AG10803 (cell line): ENCODE data around the gene FILIP1L.

Experiments used
- DNase-seq: peaks from one replicate; pipeline ENCODE4 v3.0.0; 2010; ENCODE audit warnings: low read depth
- H3K4me3 ChIP-seq: 2 replicates; pipeline ENCODE4 v1.5.1; 2011; ENCODE audit warnings: mild to moderate bottlenecking, low read length, control low read depth
- CTCF ChIP-seq: conservative IDR thresholded peaks from 2 replicates; pipeline ENCODE4 v1.5.1; 2011; ENCODE audit warnings: mild to moderate bottlenecking, low read length, control low read depth, inconsistent platforms

Gene FILIP1L

GRCh38 chr3:99940350-99940749 lies 174.0 kb downstream of the FILIP1L start:
- no peak for TF ChIP-seq CTCF
- no peak for DNase-seq
- H3K4me3 ChIP-seq, result no peak overlapping the region

- no peak overlapping the region for H3K4me3 ChIP-seq
- DNase-seq, result no peak
- no peak for TF ChIP-seq CTCF
These were observed 174.4 kb downstream of the FILIP1L start for GRCh38 chr3:99939876-99940275.

- TF ChIP-seq CTCF, result no peak
- no peak for DNase-seq
- no peak overlapping the region for H3K4me3 ChIP-seq
These were observed 175.9 kb downstream of the FILIP1L start for GRCh38 chr3:99938270-99938911.

GRCh38 chr3:99934975-99935797 lies 179.1 kb downstream of the FILIP1L start:
- no peak for TF ChIP-seq CTCF
- no peak overlapping the region for H3K4me3 ChIP-seq
- peak; percentile 26 for DNase-seq

GRCh38 chr3:99933971-99934750 lies 180.1 kb downstream of the FILIP1L start:
- no peak for TF ChIP-seq CTCF
- H3K4me3 ChIP-seq, result no peak overlapping the region
- DNase-seq, result no peak

- DNase-seq, result no peak
- no peak for TF ChIP-seq CTCF
- no peak overlapping the region for H3K4me3 ChIP-seq
These were observed 183.2 kb downstream of the FILIP1L start for GRCh38 chr3:99931059-99931458.
